ENCODE measurements around the gene STRADA.

DNA sequence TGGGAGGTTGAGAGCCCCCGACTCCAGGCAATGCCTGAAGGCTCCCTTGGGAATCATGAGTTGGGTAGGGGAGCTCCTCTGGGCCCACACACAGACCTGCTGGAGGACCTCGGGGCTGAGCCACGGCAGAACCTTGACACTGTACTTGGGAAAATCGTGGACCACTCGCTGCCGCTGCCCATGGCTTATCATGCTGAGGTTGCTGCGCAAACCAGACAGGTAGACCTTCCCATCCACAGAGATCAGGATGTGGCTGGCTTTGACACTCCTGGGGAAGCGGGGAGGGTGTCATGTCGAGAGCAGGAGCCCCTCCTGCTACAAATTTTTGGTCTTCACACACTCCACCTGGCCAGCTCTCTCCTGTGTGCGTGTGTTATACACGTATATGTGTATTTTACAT is 34.4 kb downstream of the STRADA start:
- TF ChIP-seq, protein P1, sequence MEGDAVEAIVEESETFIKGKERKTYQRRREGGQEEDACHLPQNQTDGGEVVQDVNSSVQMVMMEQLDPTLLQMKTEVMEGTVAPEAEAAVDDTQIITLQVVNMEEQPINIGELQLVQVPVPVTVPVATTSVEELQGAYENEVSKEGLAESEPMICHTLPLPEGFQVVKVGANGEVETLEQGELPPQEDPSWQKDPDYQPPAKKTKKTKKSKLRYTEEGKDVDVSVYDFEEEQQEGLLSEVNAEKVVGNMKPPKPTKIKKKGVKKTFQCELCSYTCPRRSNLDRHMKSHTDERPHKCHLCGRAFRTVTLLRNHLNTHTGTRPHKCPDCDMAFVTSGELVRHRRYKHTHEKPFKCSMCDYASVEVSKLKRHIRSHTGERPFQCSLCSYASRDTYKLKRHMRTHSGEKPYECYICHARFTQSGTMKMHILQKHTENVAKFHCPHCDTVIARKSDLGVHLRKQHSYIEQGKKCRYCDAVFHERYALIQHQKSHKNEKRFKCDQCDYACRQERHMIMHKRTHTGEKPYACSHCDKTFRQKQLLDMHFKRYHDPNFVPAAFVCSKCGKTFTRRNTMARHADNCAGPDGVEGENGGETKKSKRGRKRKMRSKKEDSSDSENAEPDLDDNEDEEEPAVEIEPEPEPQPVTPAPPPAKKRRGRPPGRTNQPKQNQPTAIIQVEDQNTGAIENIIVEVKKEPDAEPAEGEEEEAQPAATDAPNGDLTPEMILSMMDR (conservative IDR thresholded peaks at IDR 0.05; ENCODE audit: low read depth, low read length), result no peak
- TF ChIP-seq EZH2 (IDR thresholded peaks at IDR 0.05; ENCODE audit: borderline replicate concordance, low read depth, low read length, poor library complexity, severe bottlenecking), result no peak
